GM20000 (cell line): Measurements from ENCODE around the gene PLPP6.

Experiments
- DNase-seq: peaks from one replicate; pipeline ENCODE4 v3.0.0; 2012; ENCODE audit warnings: low spot score
- TF ChIP-seq, protein P1 (sequence below): IDR thresholded peaks from 2 replicates; pipeline ENCODE4 v1.5.1; 2012; ENCODE audit warnings: mild to moderate bottlenecking, control low read depth; ENCODE audit errors: extremely low read depth, missing control alignments

Gene PLPP6

GRCh38 chr9:4662108-4662988, at the start of gene PLPP6:
Gene PLPP6 (plus strand): TSS chr9:4662294. CDS start chr9:4662376, 82 bp downstream.
- TF ChIP-seq, protein P1, sequence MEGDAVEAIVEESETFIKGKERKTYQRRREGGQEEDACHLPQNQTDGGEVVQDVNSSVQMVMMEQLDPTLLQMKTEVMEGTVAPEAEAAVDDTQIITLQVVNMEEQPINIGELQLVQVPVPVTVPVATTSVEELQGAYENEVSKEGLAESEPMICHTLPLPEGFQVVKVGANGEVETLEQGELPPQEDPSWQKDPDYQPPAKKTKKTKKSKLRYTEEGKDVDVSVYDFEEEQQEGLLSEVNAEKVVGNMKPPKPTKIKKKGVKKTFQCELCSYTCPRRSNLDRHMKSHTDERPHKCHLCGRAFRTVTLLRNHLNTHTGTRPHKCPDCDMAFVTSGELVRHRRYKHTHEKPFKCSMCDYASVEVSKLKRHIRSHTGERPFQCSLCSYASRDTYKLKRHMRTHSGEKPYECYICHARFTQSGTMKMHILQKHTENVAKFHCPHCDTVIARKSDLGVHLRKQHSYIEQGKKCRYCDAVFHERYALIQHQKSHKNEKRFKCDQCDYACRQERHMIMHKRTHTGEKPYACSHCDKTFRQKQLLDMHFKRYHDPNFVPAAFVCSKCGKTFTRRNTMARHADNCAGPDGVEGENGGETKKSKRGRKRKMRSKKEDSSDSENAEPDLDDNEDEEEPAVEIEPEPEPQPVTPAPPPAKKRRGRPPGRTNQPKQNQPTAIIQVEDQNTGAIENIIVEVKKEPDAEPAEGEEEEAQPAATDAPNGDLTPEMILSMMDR, result peak; percentile 33
- peak; percentile 88 for DNase-seq

DNA sequence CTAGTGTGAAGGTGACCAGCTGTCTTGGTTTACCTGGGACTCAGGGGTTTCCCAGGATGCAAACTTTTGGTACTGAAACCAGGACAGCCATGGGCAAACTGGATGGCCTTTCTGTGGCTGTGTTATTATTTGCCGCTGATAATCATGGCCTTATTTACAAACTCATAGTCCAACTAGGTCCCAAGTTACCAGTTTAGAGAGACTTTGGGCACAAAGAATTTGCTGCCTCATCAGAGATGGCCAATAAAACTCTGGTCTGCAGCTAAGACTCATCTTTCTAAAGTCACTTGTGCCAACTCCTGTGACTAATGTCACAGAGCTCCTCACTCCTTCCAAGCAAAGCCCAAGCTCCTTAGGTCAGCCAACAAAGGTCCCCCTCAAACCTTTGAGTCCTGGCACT, 47.5 kb upstream of the PLPP6 start:
- TF ChIP-seq, protein P1, result no peak
- no peak for DNase-seq

DNA sequence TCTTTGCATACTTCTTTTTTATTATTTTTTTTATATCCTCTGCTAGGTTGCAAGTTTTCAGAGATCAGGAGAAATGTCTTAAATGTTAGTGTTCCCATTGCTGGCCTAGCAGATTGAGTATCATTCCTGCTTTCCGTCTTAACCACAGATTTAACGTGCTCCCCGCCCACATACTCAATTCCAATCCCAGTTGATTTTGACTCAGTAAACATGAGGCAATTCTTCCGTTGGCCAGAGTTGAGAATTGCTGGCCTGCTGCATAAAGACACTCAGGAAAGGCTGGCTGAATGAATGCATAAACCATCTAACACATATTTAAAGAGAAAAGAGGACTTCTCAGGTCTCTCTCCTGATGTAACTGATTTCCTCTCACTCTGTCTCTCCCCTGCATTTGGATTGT, 46.8 kb upstream of the PLPP6 start:
- TF ChIP-seq, protein P1, result no peak
- DNase-seq, result no peak

- DNase-seq, result no peak
- TF ChIP-seq, protein P1, result no peak
Measured at GRCh38 chr9:4615778-4616177, 46.3 kb upstream of the PLPP6 start.

DNA sequence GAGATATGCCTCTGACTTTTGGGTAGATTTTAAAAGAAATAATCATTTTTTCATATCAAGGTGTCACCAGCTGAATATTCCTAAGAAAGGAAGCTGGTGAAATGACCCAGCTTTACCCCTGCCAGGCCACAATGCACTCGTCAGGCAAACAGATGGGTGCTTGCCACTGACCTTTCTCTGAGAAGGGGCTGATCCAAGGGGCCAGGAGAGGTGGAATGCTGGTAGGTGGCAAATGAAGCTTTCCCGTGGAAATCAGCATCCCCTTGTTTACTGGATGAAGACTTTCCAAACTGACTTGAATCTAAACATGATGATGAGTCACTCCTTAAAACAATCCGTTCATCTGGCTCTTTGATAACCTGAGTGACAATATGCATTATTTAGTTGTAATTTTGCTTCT, 44.3 kb upstream of the PLPP6 start:
- TF ChIP-seq, protein P1, result no peak
- no peak for DNase-seq

DNA sequence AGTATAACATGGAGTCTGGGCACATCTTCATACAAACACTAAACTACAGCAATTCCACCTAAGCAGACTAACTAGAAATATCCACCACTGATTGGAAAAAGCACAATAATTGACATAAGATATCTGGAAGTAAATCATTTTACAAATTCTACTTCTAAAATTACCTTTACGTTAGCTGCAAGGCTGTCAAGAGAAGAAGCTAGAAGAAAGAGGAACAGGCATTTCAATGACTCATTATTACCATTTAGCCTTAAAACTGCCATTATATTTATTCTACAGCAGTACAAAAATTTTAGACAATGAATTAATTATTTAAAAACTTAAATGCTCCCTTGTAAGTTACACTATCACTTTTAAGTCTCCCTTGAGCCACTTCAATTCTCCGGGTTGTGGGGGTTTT, 43.4 kb upstream of the PLPP6 start:
- no peak for DNase-seq
- TF ChIP-seq, protein P1, result no peak

GRCh38 chr9:4620057-4620765, 41.9 kb upstream of the PLPP6 start:
- DNase-seq, result no peak
- TF ChIP-seq, protein P1, result no peak
